ENCODE measurements around the gene CDKN2AIP.
"Not testable (repeated sequence)": the region's sequence is repeated elsewhere in the genome, so short reads cannot be mapped to it uniquely, and the experiment has no call there.

Gene CDKN2AIP

GRCh38 chr4:183448436-183448835 is 4.0 kb downstream of the CDKN2AIP start:
- TF ChIP-seq CTCF (IDR thresholded peaks at IDR 0.05; ENCODE audit: borderline replicate concordance, insufficient read depth, low read depth, low read length), result no peak
- H3K4me3 ChIP-seq (ENCODE audit: low read depth, low read length), result no peak overlapping the region

DNA sequence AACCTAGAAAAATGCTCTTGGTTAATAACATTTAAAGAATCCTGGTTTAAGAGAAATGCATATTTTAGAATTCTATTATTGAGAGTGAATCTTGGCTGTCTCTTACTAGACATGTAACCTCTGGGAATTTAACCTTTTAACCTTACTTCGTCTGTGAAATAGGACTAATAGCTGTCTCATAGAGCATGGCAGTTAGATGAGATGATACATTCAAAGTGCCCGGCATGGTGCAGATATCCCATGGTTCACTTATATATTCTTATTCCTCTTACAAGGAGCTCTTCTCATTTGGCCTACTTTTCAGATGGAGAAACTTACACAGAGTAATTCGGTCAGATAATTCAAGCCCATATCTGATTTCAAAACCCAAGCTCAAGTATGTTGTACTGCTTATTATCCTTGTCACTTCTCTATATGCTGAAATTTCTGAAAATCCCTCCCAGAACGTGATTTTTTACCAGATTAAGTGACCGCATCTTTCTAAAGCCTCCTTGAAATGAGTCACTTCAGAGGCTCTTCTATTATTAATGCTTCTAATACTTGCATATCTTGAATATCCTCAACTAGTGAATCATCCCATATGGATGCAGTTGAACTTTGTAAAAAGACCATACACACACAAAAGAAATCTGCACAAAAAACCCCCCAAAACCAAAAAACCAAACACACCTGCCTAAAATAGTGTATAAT is 4.9 kb downstream of the CDKN2AIP start:
- no peak overlapping the region for H3K4me3 ChIP-seq (ENCODE audit: low read depth, low read length)
- no peak for TF ChIP-seq CTCF (IDR thresholded peaks at IDR 0.05; ENCODE audit: borderline replicate concordance, insufficient read depth, low read depth, low read length)

GRCh38 chr4:183450108-183450507 is 5.7 kb downstream of the CDKN2AIP start:
- no peak for TF ChIP-seq CTCF (IDR thresholded peaks at IDR 0.05; ENCODE audit: borderline replicate concordance, insufficient read depth, low read depth, low read length)
- H3K4me3 ChIP-seq (ENCODE audit: low read depth, low read length), result no peak overlapping the region

DNA sequence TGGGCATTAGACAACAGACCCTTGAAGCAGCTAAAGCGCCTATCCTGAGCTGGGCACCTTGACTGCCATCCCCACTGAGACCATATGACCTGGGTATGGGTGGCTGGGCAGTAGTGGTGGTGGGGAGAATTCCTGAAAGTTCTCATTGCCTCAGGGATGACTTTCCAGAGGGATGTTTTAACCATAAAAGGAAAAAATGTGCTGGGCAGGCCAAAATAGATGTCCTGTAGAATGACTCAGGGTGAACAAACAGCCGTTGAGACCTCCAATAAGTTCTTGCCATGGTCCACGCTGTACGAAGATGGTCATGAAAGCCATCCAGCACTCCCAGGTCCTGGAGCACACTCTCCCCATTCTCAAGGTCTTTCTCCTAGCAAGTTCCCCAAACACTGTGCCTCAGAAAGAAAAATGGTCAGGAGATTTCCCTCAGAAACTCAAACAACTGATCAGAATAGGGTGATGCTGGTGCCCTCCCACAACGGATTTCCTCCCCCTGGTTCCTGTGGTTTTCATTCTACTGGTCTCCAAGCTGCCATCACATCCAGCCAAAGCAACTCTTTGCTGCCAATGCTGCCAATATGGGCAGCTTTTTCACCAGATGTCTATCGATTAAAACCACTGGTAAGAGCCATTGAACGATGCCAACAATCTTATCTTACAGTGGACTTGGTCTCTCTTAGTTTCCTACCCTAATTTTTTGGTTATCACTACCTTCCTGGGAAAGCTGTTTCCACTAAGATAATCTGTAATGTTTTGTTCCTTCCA is 11.2 kb downstream of the CDKN2AIP start:
- no peak for TF ChIP-seq CTCF (IDR thresholded peaks at IDR 0.05; ENCODE audit: borderline replicate concordance, insufficient read depth, low read depth, low read length)
- no peak overlapping the region for H3K4me3 ChIP-seq (ENCODE audit: low read depth, low read length)

- H3K4me3 ChIP-seq (ENCODE audit: low read depth, low read length), result no peak overlapping the region
- no peak for TF ChIP-seq CTCF (IDR thresholded peaks at IDR 0.05; ENCODE audit: borderline replicate concordance, insufficient read depth, low read depth, low read length)
These were observed 13.6 kb downstream of the CDKN2AIP start for GRCh38 chr4:183458005-183458404.

DNA sequence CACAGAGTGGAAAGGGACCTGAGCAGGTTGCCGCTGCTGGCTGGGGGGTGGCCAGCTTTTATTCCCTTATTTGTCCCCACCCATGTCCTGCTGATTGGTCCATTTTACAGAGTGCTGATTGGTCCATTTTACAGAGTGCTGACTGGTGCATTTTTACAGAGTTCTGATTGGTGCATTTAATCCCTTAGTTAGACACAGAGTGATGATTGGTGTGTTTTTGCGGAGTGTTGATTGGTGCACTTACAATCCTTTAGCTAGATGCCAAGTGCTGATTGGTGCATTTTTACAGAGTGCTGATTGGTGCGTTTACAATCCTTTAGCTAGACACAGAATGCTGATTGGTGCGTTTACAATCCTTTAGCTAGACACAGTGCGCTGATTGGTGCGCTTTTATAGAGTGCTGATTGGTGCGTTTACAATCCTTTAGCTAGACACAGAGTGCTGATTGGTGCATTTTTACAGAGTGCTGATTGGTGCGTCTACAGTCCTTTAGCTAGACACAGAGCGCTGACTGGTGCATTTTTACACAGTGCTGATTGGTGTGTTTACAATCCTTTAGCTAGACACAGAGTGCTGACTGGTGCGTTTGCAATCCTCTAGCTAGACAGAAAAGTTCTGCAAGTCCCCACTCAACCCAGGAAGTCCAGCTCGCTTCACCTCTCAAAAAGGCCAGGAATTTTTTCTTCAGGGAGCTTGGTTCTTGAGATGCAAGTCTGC is 19.6 kb downstream of the CDKN2AIP start:
- H3K4me3 ChIP-seq (ENCODE audit: low read depth, low read length), result not testable (repeated sequence)

DNA sequence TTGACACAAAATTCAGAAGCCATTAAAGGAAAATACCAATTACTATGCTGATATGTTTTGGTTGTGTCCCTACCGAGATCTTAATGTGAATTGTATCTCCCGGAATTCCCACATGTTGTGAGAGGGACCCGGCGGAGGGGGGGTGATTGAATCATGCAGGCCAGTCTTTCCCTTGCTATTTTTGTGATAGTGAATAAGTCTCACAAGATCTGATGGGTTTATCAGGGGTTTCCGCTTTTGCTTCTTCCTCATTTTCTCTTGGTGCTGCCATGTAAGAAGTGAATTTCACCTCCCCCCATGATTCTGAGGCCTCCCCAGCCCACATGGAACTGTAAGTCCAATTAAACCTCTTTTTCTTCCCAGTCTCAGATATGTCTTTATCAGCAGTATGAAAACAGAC is 21.4 kb downstream of the CDKN2AIP start:
- not testable (repeated sequence) for H3K4me3 ChIP-seq (ENCODE audit: low read depth, low read length)

- no peak for TF ChIP-seq CTCF (IDR thresholded peaks at IDR 0.05; ENCODE audit: borderline replicate concordance, insufficient read depth, low read depth, low read length)
- H3K4me3 ChIP-seq (ENCODE audit: low read depth, low read length), result no peak overlapping the region
These were observed 22.8 kb downstream of the CDKN2AIP start for GRCh38 chr4:183467246-183467645.

Data from GM12875 (cell line).